ENCODE data around the gene PMF1. TPM values are rescaled to one million over a fixed set of nuclear protein-coding genes. Genes with fewer than 3 reads are reported as not detected.

Gene PMF1
- total and polyA plus RNA-seq, 2 experiments from 2014 or later: 112 to 118 TPM

GRCh38 chr1:156194300-156194652 is 18.5 kb upstream of the PMF1 start:
- Histone ChIP-seq H3K4me2 (peak overlapping the region; percentile 99), H3K27me3 (ENCODE audit: insufficient read depth) (no peaks in the 10 kb centered on the region), H3K4me1 (ENCODE audit: insufficient read depth) (peaks cover 13% of the 10 kb centered on the region), H3K79me2 (replicated peaks; ENCODE audit: insufficient read depth) (peaks cover 50% of the 10 kb centered on the region), H3F3A (replicated peaks; ENCODE audit: low read depth) (0 out of 2 replicates have a peak, but pooled peaks cover 15% of the 10 kb centered on the region), H3K27ac (ENCODE audit: low read depth) (no peak overlapping the region), H3K36me3 (ENCODE audit: insufficient read depth) (peaks cover 1% of the 10 kb centered on the region), H3K4me3 (peak overlapping the region; percentile 81), H3K9me2 (ENCODE audit: insufficient read depth) (no peaks in the 10 kb centered on the region), H4K20me1 (replicated peaks; ENCODE audit: insufficient read depth) (peaks cover 7% of the 10 kb centered on the region), H2AFZ (no peak overlapping the region)
- peak overlapping the region; percentile 88 for H3K27ac Mint-ChIP-seq
- peaks cover 31% of the 10 kb centered on the region for H3K4me1 Mint-ChIP-seq
- H3K27me3 Mint-ChIP-seq (ENCODE audit: insufficient read depth, low read depth, poor library complexity): peaks cover 14% of the 10 kb centered on the region
- ATAC-seq (no peak; the same call in 1 of the 3 replicates), DNase-seq (ENCODE audit: low spot score) (no peak)
- peaks cover 9% of the 10 kb centered on the region for H3K9me3 Mint-ChIP-seq
- TF ChIP-seq EZH2 (IDR thresholded peaks at IDR 0.05; ENCODE audit: low read depth, unreplicated experiment): no peak
- no peak for TF ChIP-seq ZNF114 (CRISPR knock-in tag; IDR thresholded peaks at IDR 0.05)
- no peak for TF ChIP-seq POLR2AphosphoS5 (IDR thresholded peaks at IDR 0.05; ENCODE audit: low read depth)
- TF ChIP-seq, protein P1, sequence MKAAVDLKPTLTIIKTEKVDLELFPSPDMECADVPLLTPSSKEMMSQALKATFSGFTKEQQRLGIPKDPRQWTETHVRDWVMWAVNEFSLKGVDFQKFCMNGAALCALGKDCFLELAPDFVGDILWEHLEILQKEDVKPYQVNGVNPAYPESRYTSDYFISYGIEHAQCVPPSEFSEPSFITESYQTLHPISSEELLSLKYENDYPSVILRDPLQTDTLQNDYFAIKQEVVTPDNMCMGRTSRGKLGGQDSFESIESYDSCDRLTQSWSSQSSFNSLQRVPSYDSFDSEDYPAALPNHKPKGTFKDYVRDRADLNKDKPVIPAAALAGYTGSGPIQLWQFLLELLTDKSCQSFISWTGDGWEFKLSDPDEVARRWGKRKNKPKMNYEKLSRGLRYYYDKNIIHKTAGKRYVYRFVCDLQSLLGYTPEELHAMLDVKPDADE (IDR thresholded peaks at IDR 0.05): no peak
- TF ChIP-seq ZNF331 (CRISPR knock-in tag; IDR thresholded peaks at IDR 0.05; ENCODE audit: low read depth): no peak
- TF ChIP-seq CTCF (conservative IDR thresholded peaks at IDR 0.05; ENCODE audit: low read depth in 2 of 2): no peak
- no peak for TF ChIP-seq REST (IDR thresholded peaks at IDR 0.05; ENCODE audit: unreplicated experiment)
- no peak for TF ChIP-seq NANOG (IDR thresholded peaks at IDR 0.05; ENCODE audit: borderline replicate concordance)
- TF ChIP-seq EZH2phosphoT487 (IDR thresholded peaks at IDR 0.05; ENCODE audit: unreplicated experiment): no peak
- no peak for TF ChIP-seq CREB1 (CRISPR knock-in tag; IDR thresholded peaks at IDR 0.05; ENCODE audit: low read depth)
- TF ChIP-seq ZNF462 (CRISPR knock-in tag; IDR thresholded peaks at IDR 0.05): no peak
- no peak for TF ChIP-seq STAT1 (IDR thresholded peaks at IDR 0.05; ENCODE audit: unreplicated experiment)
- no peak for TF ChIP-seq JUNB (IDR thresholded peaks at IDR 0.05; ENCODE audit: unreplicated experiment)
- H3K4me3 Mint-ChIP-seq: peak overlapping the region; percentile 99
- peaks cover 10% of the 10 kb centered on the region for H3K36me3 Mint-ChIP-seq (ENCODE audit: low read depth)
